ENCODE data around the gene PPIP5K2.
"Not testable (repeated sequence)": the region's sequence is repeated elsewhere in the genome, so short reads cannot be mapped to it uniquely, and the experiment has no call there.

PPIP5K2 gene

DNA sequence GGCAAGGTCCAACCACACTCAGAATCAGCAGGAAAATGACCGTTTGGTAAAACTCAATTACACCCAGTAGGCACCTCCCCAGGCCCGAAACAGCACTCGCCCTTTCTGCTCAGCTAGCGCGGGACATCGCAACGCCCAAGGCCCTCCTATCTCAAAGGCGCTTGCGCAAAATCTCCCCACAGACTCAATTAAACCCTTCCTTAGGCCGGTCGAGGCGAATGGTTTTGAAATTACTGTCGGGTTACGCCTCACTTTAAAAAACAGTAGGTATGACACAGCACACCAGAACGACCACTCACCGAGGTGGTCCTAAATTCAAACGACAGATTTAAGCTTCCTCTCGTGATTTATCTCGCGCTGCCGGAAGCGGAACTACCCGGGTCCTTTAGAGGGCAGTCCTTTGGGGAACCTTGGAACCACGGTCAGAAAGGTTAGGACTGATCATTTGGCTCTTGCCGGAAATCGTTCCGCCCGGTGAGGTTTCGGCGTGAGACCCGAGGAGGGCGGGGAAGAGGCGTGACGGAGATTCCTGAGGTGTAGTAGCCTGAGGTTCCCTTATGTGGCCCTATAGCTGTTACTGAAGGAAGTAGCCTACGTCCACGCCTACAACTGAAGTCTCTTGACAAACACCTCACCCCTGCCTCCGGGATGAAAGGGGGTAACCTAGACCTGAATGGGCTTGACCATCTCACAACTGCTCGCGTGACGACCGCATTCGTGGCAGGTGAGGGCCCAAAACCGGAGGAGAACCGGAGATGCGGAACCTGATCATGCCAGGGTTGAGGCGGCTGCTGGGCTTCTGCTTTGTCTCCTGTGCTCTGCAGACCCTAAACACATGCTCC, at the start of gene PPIP5K2, which contains the start of gene GIN1:
Gene PPIP5K2, plus strand, starts transcription at position 537 of the 842 bp plus-strand sequence. CDS start 9,289 bp downstream, outside the sequence.
Gene GIN1, minus strand, starts transcription at position 374 of the 842 bp plus-strand sequence. CDS start 11,431 bp downstream, outside the sequence.
- DNase-seq = peak; percentile 96

DNA sequence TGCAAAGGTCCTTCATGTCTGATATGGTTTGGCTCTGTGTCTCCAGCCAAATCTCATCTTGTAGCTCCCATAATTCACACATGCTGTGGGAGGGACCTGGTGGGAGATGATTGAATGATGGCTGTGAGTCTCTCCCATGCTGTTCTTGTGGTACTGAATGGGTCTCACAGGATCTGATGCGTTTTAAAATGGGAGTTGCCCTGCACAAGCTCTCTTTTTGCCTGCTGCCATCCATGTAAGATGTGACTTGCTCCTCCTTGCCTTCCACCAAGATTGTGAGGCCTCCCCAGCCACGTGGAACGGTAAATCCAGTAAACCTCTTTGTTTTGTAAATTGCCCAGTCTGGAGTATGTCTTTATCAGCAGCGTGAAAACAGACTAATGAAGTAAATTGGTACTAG, 46.6 kb upstream of the PPIP5K2 start:
- not testable (repeated sequence) for DNase-seq

DNA sequence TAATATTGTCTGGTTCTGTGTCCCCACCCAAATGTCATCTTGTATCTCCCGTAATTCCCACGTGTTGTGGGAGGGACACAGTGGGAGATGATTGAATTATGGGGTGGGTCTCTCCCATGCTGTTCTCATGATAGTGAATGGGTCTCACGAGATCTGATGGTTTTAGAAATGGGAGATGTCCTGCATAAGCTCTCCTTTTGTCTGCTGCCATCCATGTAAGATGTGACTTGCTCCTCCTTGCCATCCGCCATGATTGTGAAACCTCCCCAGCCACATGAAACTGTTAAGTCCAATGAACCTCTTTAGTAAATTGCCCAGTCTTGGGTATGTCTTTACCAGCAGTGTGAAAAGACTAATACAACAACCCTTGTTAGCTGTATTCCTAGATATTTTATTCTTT, 44.7 kb upstream of the PPIP5K2 start:
- DNase-seq = no peak

GRCh38 chr5:103079796-103080195, 40.3 kb upstream of the PPIP5K2 start:
- DNase-seq = no peak

DNA sequence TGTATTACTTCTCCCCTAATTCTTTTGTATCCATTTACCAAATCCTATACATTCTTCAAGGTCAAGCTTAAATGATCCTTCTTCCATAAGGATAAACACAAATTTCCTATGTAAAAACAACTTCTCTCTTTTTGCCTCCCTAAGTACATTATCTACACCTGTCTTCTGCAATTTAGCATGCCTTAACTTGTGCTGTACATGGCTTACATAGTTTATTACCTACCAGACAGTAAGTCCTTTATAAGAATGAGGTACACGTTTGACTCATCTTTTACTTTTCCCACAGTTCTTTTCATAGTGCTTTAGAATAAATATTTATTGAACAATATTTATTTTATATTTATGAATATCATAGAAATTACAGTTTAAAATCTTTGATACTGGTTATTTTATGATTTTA, 33.6 kb upstream of the PPIP5K2 start:
- DNase-seq = no peak

DNA sequence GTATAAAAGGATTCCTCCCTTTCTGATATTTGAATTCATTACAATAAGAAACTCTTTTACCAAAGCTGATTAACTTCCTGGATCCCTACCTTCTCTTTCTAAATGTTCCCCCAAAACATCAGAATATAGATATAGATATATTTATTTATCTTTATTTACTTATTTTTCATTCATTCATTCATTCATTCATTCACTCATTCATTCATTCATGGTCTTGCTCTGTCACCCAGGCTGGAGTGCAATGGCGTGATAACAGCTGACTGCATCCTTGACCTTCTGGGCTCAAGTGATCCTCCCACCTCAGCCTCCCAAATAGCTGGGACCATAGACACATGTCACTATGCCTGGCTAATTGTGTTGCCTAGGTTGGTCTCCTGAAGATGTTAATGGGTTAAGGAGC, 30.8 kb upstream of the PPIP5K2 start:
- no peak for DNase-seq

DNA sequence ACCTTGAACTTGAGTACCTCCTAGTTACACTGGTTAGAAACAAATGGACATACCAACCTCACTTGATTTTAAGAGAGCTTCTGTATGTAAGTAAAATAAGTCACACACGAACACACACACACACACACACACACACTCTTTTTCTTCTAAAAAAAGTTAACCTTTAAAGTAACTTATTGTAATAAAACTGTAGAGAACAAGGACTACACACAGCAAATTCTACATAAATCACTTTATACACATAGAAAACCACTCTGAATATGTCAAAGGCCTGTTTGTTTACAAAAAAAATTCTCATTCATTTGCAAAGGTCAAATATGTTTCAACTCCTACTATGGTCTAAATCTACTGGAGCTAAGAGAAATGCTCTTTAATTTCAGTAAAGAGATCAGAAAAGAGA, 29.3 kb upstream of the PPIP5K2 start:
- no peak for DNase-seq

- no peak for DNase-seq
Measured at GRCh38 chr5:103092676-103093075, 27.4 kb upstream of the PPIP5K2 start.

GRCh38 chr5:103093727-103094126, 26.4 kb upstream of the PPIP5K2 start:
- DNase-seq = no peak

- no peak for DNase-seq
Measured at GRCh38 chr5:103094737-103095136, 25.4 kb upstream of the PPIP5K2 start.

GRCh38 chr5:103098993-103099392, 21.1 kb upstream of the PPIP5K2 start:
- DNase-seq = no peak

- DNase-seq = no peak
Measured at GRCh38 chr5:103101079-103101750, 18.9 kb upstream of the PPIP5K2 start.

GRCh38 chr5:103102234-103102633, 17.9 kb upstream of the PPIP5K2 start:
- no peak for DNase-seq

DNA sequence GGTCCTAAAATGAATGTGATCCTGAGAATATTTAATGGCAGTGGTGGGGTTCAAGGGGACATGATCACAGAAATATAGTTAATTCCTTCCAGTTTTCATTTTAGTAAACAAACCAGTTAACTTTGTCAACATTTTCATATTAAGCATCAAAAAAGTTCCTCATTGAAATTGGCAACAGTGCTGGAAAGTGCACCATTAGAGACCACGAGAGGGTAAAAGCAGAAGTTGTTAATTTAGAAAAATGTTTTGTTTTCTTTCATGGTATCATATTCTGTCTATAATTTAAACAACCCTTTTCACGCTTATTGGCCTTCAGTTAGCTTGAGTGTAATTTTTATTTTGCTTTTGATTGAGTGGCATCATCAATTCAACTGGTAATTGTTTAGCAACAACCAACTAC, 12.0 kb upstream of the PPIP5K2 start:
- no peak for DNase-seq

DNA sequence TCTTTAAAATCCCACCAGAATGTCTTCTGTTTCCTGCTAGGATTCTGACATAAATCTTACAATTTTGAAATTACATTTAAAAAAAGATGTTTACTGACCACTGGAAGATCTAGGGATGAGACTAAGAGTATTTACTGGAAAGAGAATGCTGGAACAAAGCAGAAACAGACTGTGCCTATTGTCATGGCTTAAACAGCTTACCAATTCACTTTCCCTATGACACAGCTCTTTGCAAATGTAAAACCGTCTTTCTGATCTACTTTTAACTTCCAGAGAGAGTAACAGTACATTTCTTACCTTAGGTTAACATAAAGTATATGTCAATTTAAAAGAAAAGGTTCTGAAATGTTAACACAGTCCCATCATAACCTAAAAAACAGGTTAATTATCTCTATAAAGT, 10.8 kb upstream of the PPIP5K2 start:
- no peak for DNase-seq

GRCh38 chr5:103110403-103110802, 9.7 kb upstream of the PPIP5K2 start:
- no peak for DNase-seq

DNA sequence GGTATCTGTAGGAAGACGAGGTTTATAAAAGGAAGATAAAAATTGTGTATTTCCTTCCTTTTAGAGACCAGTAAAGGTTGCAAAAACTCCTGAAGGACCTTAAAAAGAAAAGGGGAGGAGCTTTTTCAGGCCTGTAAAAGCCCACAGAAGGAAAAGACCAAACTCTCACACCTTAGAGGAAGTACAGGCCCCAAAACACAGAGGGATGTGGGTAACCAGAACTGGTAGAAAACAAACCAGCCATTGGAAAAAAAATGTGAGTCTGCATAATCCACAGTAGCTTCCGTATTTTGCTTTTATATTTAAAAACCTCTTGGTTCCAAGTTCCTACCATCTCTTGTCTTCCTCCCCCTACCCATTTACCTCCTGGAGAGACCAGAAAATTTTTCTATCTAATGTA, 8.6 kb upstream of the PPIP5K2 start:
- DNase-seq = peak; percentile 14

DNA sequence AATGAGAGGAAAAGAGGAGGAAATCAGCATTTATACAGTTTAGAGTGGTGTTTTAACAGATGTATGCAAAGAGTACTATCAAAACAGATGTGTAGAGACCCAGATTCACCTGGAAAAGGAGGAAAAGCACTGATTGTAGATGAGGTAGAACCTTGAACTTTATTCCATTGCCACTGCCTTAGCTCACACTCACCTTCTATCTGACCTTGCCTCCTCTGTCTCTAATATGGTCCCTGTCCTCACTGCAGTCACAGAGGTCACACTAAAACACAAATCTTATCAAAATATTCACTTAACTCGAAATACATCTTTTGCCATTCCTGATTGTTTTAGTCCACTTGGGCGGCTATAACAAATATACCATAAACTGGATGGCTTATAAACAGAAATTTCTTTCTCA, 7.2 kb upstream of the PPIP5K2 start:
- no peak for DNase-seq

DNA sequence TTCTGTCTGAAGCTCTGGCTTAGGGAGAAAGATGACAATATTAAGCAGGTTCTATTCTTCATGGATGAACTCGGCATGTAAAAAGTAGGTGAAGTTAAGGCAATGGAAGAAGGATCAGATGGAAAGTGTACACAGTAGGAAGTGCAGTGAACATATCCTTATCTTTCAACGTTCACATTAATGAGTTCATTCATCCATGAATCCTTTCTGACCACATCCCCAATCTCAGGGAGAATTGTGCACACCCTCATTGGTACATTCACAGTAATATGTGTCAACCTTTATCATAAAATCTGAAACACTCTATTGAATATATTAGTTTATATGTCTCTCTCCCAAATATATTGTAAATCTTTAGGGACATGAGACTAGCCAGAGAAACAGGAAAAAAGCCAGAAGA, 5.7 kb upstream of the PPIP5K2 start:
- no peak for DNase-seq

- no peak for DNase-seq
Measured at GRCh38 chr5:103117471-103117991, 2.6 kb upstream of the PPIP5K2 start.

- no peak for DNase-seq
Measured at GRCh38 chr5:103119070-103119764, 884 bp upstream of the PPIP5K2 start.

DNA sequence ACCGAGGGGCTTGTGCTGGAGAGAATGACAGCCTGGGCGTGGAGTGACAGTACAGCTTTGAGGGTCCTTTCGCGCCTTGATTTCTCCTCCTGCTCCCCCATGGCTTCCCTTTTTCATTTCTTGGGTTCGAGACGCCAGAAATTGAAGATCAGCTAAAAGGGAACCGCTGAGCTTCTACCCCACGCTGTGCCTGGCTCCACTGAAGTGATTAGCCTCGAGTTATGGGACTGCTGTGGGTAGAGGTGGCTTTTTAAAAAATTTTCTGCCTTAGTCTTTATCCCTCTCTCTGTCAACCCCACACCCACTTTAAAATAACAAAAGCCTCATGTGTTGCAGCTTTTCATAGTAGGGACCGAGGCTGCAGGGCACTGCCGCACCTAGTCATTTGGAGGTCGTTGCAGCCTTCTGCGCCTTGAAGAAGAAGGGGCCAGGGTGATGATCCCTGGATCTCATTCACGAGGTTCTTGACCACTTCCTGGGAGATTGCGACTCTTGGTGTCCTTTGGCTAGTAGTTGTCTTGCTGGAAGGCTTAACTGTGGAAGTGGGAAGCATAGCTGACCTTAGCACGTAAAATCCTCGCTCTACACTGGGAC, 603 bp downstream of the PPIP5K2 start:
- DNase-seq = no peak

- DNase-seq = no peak
Measured at GRCh38 chr5:103122242-103122641, 2.1 kb downstream of the PPIP5K2 start.
